Left lung (tissue), 10 donors: ENCODE results near the gene PRKD2. TPM values are rescaled to one million over a fixed set of nuclear protein-coding genes. Genes with fewer than 3 reads are reported as not detected.
A peak's percentile ranks its signal among the peaks of the same experiment; 100 is the strongest.

Source experiments
- ATAC-seq: fragments of 200-7000 bp; cut with Tn5 transposase; one replicate; pipeline ENCODE4 v1.9.1; 2020; ENCODE audit warnings: moderate library complexity
- DNase-seq, 4 donors: peaks; one replicate each; pipeline ENCODE4 v3.0.0-alpha.2; 2013 to 2020
- H3K27ac ChIP-seq, 2 donors: fragments of 200-600 bp; sonication (generic) in 1 of 2; one replicate each; pipeline versions ENCODE4 v1.5.0 to v1.8.0; 2020 to 2021
- H3K27me3 ChIP-seq, 2 donors: fragments of 200-600 bp; sonication (generic) in 1 of 2; one replicate each; pipeline versions ENCODE4 v1.5.0 to v1.8.0; 2020 to 2021
- H3K36me3 ChIP-seq, 2 donors: fragments of 200-600 bp; sonication (generic) in 1 of 2; one replicate each; pipeline versions ENCODE4 v1.5.0 to v1.8.0; 2020 to 2021
- H3K4me1 ChIP-seq, 2 donors: fragments of 200-600 bp; one replicate each; pipeline ENCODE4 v1.8.0; 2021
- H3K4me3 ChIP-seq, 2 donors: fragments of 200-600 bp; sonication (generic) in 1 of 2; one replicate each; pipeline versions ENCODE4 v1.5.0 to v1.8.0; 2020 to 2021; ENCODE audit warnings: mild to moderate bottlenecking in 1 of 2
- H3K9me3 ChIP-seq, 2 donors: fragments of 200-600 bp; sonication (generic) in 1 of 2; one replicate each; pipeline versions ENCODE4 v1.5.0 to v1.8.0; 2020 to 2021
- intact Hi-C, 2 donors: fragments of 100-400 bp; cut with DNase I; formaldehyde crosslinking; loops; one replicate each; pipeline versions ENCODE4 v1.11.2 to v1.14.2; 2022
- polyA plus RNA-seq, 6 donors: library from polyadenylated mRNA; unstranded; fragments of 120-200 nt; gene quantifications; one replicate each; pipeline ENCODE4 v1.2.1, GENCODE V29; 2013; ENCODE audit not compliant: insufficient read length in 6 of 6
- total RNA-seq, 2 donors: library from RNA; stranded (reverse); fragmentation: NEBNext Ultra II Directional; extraction: Animal tissue kit (Norgen Biotek cat#: 25700); gene quantifications; one replicate each; pipeline ENCODE4 v1.2.1, GENCODE V29; 2021
- TF ChIP-seq, protein P1 (sequence below), 2 donors: fragments of 200-600 bp; sonication (generic) in 1 of 2; IDR thresholded peaks; one replicate each; pipeline versions ENCODE4 v1.5.0 to v1.8.0; 2021; ENCODE audit warnings: antibody characterized with exemption in 2 of 2
- donor health status: DM: no; HTN: yes; CAD: no.
- donor health status: DM: no; HTN: no; CAD: no.

PRKD2 gene
- total and polyA plus RNA-seq, 8 donors: 37.8 to 61.4 (median 53.1) TPM

DNA sequence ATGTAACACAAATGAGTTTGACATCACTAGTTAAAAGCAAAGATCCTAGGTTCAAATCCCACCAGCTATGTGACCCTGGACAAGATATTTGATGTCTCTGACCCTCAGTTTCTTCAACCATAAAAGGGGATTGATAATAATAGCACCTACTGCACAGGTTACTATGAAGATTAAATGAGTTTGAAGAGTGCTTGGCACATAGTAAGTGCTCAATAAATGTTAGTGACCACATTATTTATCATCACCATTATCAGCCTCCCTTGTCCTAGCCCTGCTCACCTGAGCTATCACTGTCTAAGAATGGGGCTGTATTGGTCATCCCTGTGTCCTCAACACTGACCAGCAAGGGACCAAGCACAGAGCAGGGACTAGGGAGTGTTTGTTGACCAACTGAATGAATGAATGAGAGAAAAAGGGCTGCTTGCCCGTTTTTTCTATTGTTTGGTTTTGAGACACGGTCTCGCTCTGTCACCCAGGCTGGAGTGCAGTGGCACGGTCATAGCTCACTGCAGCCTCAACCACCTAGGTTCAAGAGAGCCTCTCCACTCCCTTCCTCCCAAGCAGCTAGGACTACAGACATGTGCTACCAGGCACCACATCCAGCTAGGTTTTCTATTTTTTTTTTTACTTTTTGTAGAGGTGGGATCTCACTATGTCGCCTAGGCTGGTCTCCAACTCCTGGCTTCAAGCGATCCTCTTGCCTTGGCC lies 29.3 kb downstream of the PRKD2 start:
- no peak overlapping the region for H3K27ac ChIP-seq

DNA sequence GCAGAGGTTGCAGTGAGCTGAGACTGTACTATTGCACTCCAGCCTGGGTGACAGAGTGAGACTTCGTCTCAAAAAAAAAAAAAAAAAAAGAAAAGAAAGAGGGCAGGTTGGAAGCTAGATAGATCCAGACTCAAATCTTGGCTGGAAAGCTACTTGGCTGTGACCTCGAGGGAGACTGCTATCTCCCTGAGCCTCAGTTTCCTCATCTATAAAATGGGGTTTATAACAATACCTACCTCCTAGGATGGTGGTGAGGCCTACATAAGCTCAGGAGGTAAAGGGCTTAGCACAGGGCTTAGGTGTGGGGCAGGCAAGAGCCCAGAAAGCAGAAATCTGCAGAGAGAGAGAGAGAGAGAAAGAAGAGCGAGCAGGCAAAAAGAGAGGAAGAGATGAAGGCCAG lies 31.7 kb downstream of the PRKD2 start:
- no peak for ATAC-seq
- no peaks in the 10 kb centered on the region for H3K9me3 ChIP-seq
- H3K27me3 ChIP-seq: no peaks in the 10 kb centered on the region
- no peak for DNase-seq
- intact Hi-C loops: no loop called here
- no peaks in the 10 kb centered on the region for H3K4me1 ChIP-seq
- TF ChIP-seq, protein P1, sequence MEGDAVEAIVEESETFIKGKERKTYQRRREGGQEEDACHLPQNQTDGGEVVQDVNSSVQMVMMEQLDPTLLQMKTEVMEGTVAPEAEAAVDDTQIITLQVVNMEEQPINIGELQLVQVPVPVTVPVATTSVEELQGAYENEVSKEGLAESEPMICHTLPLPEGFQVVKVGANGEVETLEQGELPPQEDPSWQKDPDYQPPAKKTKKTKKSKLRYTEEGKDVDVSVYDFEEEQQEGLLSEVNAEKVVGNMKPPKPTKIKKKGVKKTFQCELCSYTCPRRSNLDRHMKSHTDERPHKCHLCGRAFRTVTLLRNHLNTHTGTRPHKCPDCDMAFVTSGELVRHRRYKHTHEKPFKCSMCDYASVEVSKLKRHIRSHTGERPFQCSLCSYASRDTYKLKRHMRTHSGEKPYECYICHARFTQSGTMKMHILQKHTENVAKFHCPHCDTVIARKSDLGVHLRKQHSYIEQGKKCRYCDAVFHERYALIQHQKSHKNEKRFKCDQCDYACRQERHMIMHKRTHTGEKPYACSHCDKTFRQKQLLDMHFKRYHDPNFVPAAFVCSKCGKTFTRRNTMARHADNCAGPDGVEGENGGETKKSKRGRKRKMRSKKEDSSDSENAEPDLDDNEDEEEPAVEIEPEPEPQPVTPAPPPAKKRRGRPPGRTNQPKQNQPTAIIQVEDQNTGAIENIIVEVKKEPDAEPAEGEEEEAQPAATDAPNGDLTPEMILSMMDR (IDR thresholded peaks at IDR 0.05): no peak
- peaks cover 0 to 100% of the 10 kb centered on the region in 2 donors for H3K36me3 ChIP-seq
- no peak overlapping the region for H3K27ac ChIP-seq
- no peak overlapping the region for H3K4me3 ChIP-seq

More for the DNA sequence above, 29.3 kb downstream of the PRKD2 start:
- no peaks in the 10 kb centered on the region for H3K4me1 ChIP-seq
- intact Hi-C loops: no loop called here
- H3K27me3 ChIP-seq: no peaks in the 10 kb centered on the region
- H3K36me3 ChIP-seq: peaks cover 0 to 100% of the 10 kb centered on the region in 2 donors
- DNase-seq (no peak), ATAC-seq (no peak)
- TF ChIP-seq, protein P1 (IDR thresholded peaks at IDR 0.05): no peak
- H3K4me3 ChIP-seq: no peak overlapping the region
- no peaks in the 10 kb centered on the region for H3K9me3 ChIP-seq

DNA sequence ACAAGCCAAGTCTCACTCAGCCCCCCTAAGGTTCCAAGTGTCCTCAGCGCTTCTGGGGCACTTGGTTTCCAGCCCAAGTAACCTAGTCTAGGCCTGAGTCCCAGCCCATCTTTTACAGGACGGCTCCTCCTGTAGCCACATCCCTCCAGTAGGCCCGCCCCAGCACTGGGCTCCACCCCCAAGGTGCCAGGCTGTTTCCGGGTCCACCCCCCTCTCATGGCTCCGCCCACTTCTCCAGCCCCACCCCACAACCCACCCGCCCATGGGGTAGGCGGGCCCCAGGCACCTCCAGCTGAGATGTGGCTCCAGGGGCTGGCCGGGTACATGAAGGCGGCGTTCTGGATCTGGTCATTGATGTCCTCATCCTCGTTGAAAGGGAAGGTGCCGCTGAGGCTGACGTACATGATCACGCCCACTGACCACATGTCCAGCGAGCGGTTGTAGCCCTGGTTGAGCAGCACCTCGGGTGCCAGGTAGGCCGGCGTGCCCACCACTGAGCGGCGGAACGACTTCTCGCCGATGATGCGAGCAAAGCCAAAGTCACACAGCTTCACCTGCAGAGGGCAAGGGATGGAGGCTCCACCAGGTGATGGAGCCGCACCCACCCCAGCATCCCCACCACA lies 38.7 kb downstream of the PRKD2 start:
- intact Hi-C loops: no loop called here
- TF ChIP-seq, protein P1 (IDR thresholded peaks at IDR 0.05): no peak

DNA sequence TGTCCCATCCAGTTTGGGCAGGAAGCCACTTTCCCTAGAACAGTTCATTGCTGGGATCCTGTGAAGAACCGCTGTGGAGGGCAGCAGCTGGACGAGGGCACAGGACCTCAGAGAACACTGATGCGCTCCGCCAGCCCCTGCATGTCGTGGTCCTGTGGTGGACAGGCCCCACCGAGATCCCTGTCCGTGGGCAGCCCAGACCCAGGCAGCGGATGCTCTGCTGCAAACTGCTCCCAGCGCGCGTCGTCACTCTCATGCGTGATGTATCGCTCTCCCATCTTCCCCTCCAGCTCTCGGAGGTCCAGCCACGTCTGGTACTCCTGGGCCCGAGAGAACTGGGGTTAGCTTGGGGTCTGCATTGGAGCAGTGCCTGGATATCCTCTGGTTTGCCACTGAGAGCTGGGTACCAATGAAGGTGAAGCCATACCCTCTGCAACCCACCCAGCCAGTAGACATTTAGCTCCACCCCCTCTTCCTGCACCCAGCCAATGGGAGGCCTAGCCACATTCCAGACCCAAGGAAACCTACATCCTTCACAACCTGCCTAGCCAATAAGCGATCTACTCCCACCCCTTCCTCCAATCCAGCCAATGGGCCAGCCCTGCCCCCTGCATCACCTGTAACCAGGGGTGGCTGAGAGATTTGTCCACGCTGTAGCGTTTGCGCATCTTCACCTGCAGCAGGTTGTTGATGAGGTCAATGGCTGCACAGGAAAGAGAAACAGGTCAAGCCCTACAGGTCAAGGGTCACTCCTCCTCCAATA lies 42.3 kb downstream of the PRKD2 start:
- Histone ChIP-seq H3K9me3 (no peaks in the 10 kb centered on the region), H3K27ac (no peak overlapping the region), H3K27me3 (no peaks in the 10 kb centered on the region), H3K4me3 (no peak overlapping the region), H3K4me1 (no peaks in the 10 kb centered on the region), H3K36me3 (peaks cover 0 to 74% of the 10 kb centered on the region in 2 donors)
- peak; percentile 46 for ATAC-seq
- DNase-seq: no peak
- TF ChIP-seq, protein P1 (IDR thresholded peaks at IDR 0.05): no peak
- intact Hi-C loops: no loop called here

More for the DNA sequence above, 38.7 kb downstream of the PRKD2 start:
- Histone ChIP-seq H3K4me1 (no peaks in the 10 kb centered on the region), H3K4me3 (no peak overlapping the region), H3K27ac (no peak overlapping the region), H3K36me3 (peaks cover 0 to 100% of the 10 kb centered on the region in 2 donors), H3K9me3 (no peaks in the 10 kb centered on the region), H3K27me3 (no peaks in the 10 kb centered on the region)
- peak; percentile 39 for ATAC-seq
- DNase-seq: peak in 1 of 4 donors; percentile 63

DNA sequence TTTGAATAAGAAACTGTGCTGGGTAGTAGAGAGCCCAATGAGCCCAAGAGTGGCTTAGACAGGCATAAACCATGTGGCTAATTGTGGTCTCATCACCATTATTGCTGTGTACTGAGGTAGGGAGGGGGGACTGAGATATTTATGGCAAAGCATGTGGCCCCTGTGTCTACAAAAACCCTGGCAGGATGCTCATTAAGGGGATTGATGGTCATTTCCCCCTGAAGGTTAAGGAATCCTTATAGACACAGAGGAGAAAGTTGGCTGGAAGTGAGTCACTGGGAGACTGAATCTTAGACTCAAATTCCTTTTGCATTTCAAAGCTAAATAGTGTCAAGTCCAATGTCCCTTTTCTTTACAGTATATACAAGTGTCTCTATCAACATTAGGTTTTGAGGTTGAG lies 46.1 kb downstream of the PRKD2 start:
- intact Hi-C loops: no loop called here
- no peaks in the 10 kb centered on the region for H3K27me3 ChIP-seq
- H3K27ac ChIP-seq: no peak overlapping the region
- ATAC-seq (no peak), DNase-seq (no peak)
- TF ChIP-seq, protein P1 (IDR thresholded peaks at IDR 0.05): no peak
- H3K4me3 ChIP-seq: no peak overlapping the region
- no peaks in the 10 kb centered on the region for H3K9me3 ChIP-seq
- peaks cover 0 to 36% of the 10 kb centered on the region in 2 donors for H3K36me3 ChIP-seq
- no peaks in the 10 kb centered on the region for H3K4me1 ChIP-seq
